Endodermal cell (in vitro differentiated cells): Measurements from ENCODE around the gene COQ3. TPM values are rescaled to one million over a fixed set of nuclear protein-coding genes. Genes with fewer than 3 reads are reported as not detected.

Experiments used
- DNase-seq: peaks from one replicate; pipeline ENCODE4 v3.0.0-alpha.2; 2017
- H3K27ac ChIP-seq: 2 replicates; pipeline ENCODE4 v1.5.1; 2013; ENCODE audit warnings: mild to moderate bottlenecking, low read depth, low read length, moderate library complexity
- H3K27me3 ChIP-seq: 2 replicates; pipeline ENCODE4 v1.6.1; 2013; ENCODE audit warnings: mild to moderate bottlenecking, low read length, moderate library complexity; ENCODE audit not compliant: insufficient read depth, control insufficient read depth, poor library complexity, severe bottlenecking
- H3K36me3 ChIP-seq: 2 replicates; pipeline ENCODE4 v1.7.0; 2013; ENCODE audit warnings: mild to moderate bottlenecking, low read length, moderate library complexity; ENCODE audit not compliant: control insufficient read depth, insufficient read depth
- H3K4me1 ChIP-seq: one replicate; pipeline ENCODE4 v1.7.0; 2013; ENCODE audit warnings: low read length; ENCODE audit not compliant: control insufficient read depth, insufficient read depth
- H3K4me3 ChIP-seq: 2 replicates; pipeline ENCODE4 v1.5.1; 2013; ENCODE audit warnings: mild to moderate bottlenecking, low read length, moderate library complexity
- H3K9ac ChIP-seq: 2 replicates; pipeline ENCODE4 v1.6.1; 2013; ENCODE audit warnings: mild to moderate bottlenecking, low read length, moderate library complexity; ENCODE audit not compliant: poor library complexity, severe bottlenecking; ENCODE audit errors: extremely low read depth
- H3K9me3 ChIP-seq: 2 replicates; pipeline ENCODE4 v1.6.1; 2013; ENCODE audit warnings: mild to moderate bottlenecking, low read length, moderate library complexity; ENCODE audit not compliant: control insufficient read depth
- H3K27ac Mint-ChIP-seq: 2 replicates; pipeline ENCODE4 v1.8.0; 2020; ENCODE audit warnings: mixed read lengths
- H3K27me3 Mint-ChIP-seq: 2 replicates; pipeline ENCODE4 v1.8.0; 2021; ENCODE audit warnings: mild to moderate bottlenecking, mixed read lengths; ENCODE audit not compliant: insufficient read depth
- H3K36me3 Mint-ChIP-seq: 2 replicates; pipeline ENCODE4 v1.8.0; 2020; ENCODE audit warnings: low read depth, mixed read lengths
- H3K4me1 Mint-ChIP-seq: 2 replicates; pipeline ENCODE4 v1.8.0; 2020; ENCODE audit warnings: mixed read lengths
- H3K4me3 Mint-ChIP-seq: 2 replicates; pipeline ENCODE4 v1.8.0; 2020; ENCODE audit warnings: mild to moderate bottlenecking, moderate library complexity, mixed read lengths
- H3K9me3 Mint-ChIP-seq: 2 replicates; pipeline ENCODE4 v1.8.0; 2020; ENCODE audit warnings: mild to moderate bottlenecking, mixed read lengths
- CTCF ChIP-seq: fragments of 200-600 bp; sonication (generic); conservative IDR thresholded peaks from 2 replicates; pipeline ENCODE4 v1.5.0; 2021; ENCODE audit warnings: antibody characterized with exemption, mild to moderate bottlenecking
- WGBS, 2 experiments: methylation state at CpG; one replicate each; pipeline versions ENCODE4 v1.1.5 to v1.1.7; 2013; ENCODE audit warnings: missing lambda C conversion rate in 2 of 2, mixed read lengths in 1 of 2; ENCODE audit not compliant: insufficient coverage in 1 of 2, insufficient read length in 1 of 2; 5-methylcytosine and 5-hydroxymethylcytosine counted together
- total RNA-seq, 2 donors: library from RNA; stranded (reverse); fragmentation: NEBNext Ultra II Directional in 1 of 2; extraction: Animal tissue kit (Norgen Biotek cat#: 25700) in 1 of 2; gene quantifications; 2 replicates in 1 of 2; 3 replicates in 1 of 2; pipeline ENCODE4 v1.2.1, GENCODE V29; 2021

The COQ3 gene
- total RNA-seq, 2 donors from 2014 or later, result 8.7 to 15.2 TPM

GRCh38 chr6:99331531-99331930 lies 62.5 kb downstream of the COQ3 start:
- Histone ChIP-seq H3K4me3 (no peak overlapping the region), H3K27ac (peak overlapping the region; percentile 57), H3K4me1 (no peaks in the 10 kb centered on the region), H3K27me3 (no peaks in the 10 kb centered on the region), H3K9me3 (no peaks in the 10 kb centered on the region), H3K9ac (no peak overlapping the region), H3K36me3 (peaks cover 4% of the 10 kb centered on the region)
- H3K4me1 Mint-ChIP-seq, result peaks cover 5% of the 10 kb centered on the region
- H3K4me3 Mint-ChIP-seq, result no peak overlapping the region
- no peak for TF ChIP-seq CTCF
- no peaks in the 10 kb centered on the region for H3K36me3 Mint-ChIP-seq
- WGBS, 2 experiments, result 61 to 84% methylated on average over 3 of the region's 3 CpGs
- no peaks in the 10 kb centered on the region for H3K27me3 Mint-ChIP-seq
- no peak for DNase-seq
- H3K9me3 Mint-ChIP-seq, result no peaks in the 10 kb centered on the region
- no peak overlapping the region for H3K27ac Mint-ChIP-seq

- peak; percentile 76 for DNase-seq
- Histone ChIP-seq H3K27ac (no peak overlapping the region), H3K4me3 (no peak overlapping the region), H3K4me1 (no peaks in the 10 kb centered on the region), H3K9me3 (no peaks in the 10 kb centered on the region), H3K36me3 (peaks cover 14% of the 10 kb centered on the region), H3K27me3 (no peaks in the 10 kb centered on the region), H3K9ac (no peak overlapping the region)
- H3K36me3 Mint-ChIP-seq, result no peaks in the 10 kb centered on the region
- no peaks in the 10 kb centered on the region for H3K27me3 Mint-ChIP-seq
- no peaks in the 10 kb centered on the region for H3K9me3 Mint-ChIP-seq
- H3K4me3 Mint-ChIP-seq, result no peak overlapping the region
- H3K27ac Mint-ChIP-seq, result no peak overlapping the region
- H3K4me1 Mint-ChIP-seq, result peaks cover 5% of the 10 kb centered on the region
- peak; percentile 90 for TF ChIP-seq CTCF
- WGBS, 2 experiments, result 30% methylated on average over 2 of the region's 2 CpGs; no CpG with 5 or more reads in 1 of the 2 experiments
Measured at GRCh38 chr6:99330159-99330558, 63.8 kb downstream of the COQ3 start.

GRCh38 chr6:99324996-99325395 lies 69.0 kb downstream of the COQ3 start:
- H3K27me3 ChIP-seq, result no peaks in the 10 kb centered on the region
- peaks cover 31% of the 10 kb centered on the region for H3K36me3 ChIP-seq
- no peaks in the 10 kb centered on the region for H3K4me1 ChIP-seq
- H3K4me1 Mint-ChIP-seq, result peaks cover 5% of the 10 kb centered on the region
- H3K4me3 ChIP-seq, result no peak overlapping the region
- no peak overlapping the region for H3K4me3 Mint-ChIP-seq
- TF ChIP-seq CTCF, result peak; percentile 51
- H3K36me3 Mint-ChIP-seq, result peaks cover 4% of the 10 kb centered on the region
- no peaks in the 10 kb centered on the region for H3K27me3 Mint-ChIP-seq
- no peak for DNase-seq
- no peak overlapping the region for H3K27ac ChIP-seq
- no peak overlapping the region for H3K27ac Mint-ChIP-seq
- no peak overlapping the region for H3K9ac ChIP-seq
- H3K9me3 ChIP-seq, result no peaks in the 10 kb centered on the region
- H3K9me3 Mint-ChIP-seq, result no peaks in the 10 kb centered on the region

Other genes with a start within 250 kb of the COQ3 start
- 10 to 100 TPM in 1 of 2 donors, 1 to 10 TPM in 1; 8.8 to 19.5 TPM for gene FAXC, start 44.5 kb downstream of the COQ3 start, total RNA-seq
- gene PNISR, start 31.1 kb upstream of the COQ3 start, total RNA-seq, result 100 to 1,000 TPM; 150 to 197 TPM
- gene USP45, start 121.2 kb upstream of the COQ3 start, total RNA-seq, result 10 to 100 TPM; 16.7 to 32.1 TPM
- gene CCNC, start 174.5 kb upstream of the COQ3 start, total RNA-seq, result 10 to 100 TPM; 96.4 to 99.2 TPM
- under 1 TPM in 1 of 2 donors, not detected in 1; 0.09 TPM for gene PRDM13, start 212.6 kb upstream of the COQ3 start, total RNA-seq